Measurements from ENCODE around the gene NRSN1. TPM values are rescaled to one million over a fixed set of nuclear protein-coding genes. Genes with fewer than 3 reads are reported as not detected.
"Not testable (repeated sequence)": the region's sequence is repeated elsewhere in the genome, so short reads cannot be mapped to it uniquely, and the experiment has no call there.

Gene NRSN1
- total RNA-seq, 2 experiments from 2014 or later = not detected

- ChIA-PET CTCF (no interaction called here), POLR2A (no interaction called here)
These were observed 13.6 kb downstream of the NRSN1 start for GRCh38 chr6:24139639-24140038.

GRCh38 chr6:24140591-24140990 lies 14.6 kb downstream of the NRSN1 start:
- ChIA-PET CTCF (no interaction called here), POLR2A (no interaction called here)

GRCh38 chr6:24142733-24143132 lies 16.7 kb downstream of the NRSN1 start:
- CTCF ChIA-PET, POLR2A ChIA-PET: not testable (repeated sequence)

DNA sequence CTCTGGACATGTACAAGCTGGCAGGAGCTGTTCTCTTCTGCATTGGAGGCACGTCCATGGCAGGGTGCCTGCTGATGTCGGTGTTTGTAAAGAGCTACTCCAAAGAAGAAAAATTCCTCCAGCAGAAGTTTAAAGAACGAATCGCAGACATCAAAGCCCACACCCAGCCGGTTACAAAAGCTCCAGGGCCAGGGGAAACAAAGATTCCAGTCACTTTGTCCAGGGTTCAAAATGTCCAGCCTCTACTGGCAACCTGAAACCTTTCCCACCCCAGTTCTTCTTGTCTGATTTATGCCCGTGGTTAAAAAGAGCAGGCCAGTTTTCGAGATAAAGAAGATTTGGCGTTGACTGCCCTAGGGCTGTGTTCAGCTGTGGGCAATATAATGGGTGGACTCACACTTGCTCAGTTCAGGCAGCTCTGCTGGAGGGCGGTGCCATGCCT lies 19.7 kb downstream of the NRSN1 start:
- ChIA-PET POLR2A (no interaction called here), CTCF (interaction anchor here (0.6 kb wide), 1 partner anchor 1707 kb away, joined by 3 read pairs; no protein-coding TSS in a partner anchor)

GRCh38 chr6:24146871-24147270 lies 20.9 kb downstream of the NRSN1 start:
- ChIA-PET POLR2A (no interaction called here), CTCF (no interaction called here)

- ChIA-PET CTCF (no interaction called here), POLR2A (no interaction called here)
These were observed 21.6 kb downstream of the NRSN1 start for GRCh38 chr6:24147511-24148153.

- POLR2A ChIA-PET = no interaction called here
- CTCF ChIA-PET = no interaction called here
These were observed 22.1 kb downstream of the NRSN1 start for GRCh38 chr6:24148154-24148570.

DNA sequence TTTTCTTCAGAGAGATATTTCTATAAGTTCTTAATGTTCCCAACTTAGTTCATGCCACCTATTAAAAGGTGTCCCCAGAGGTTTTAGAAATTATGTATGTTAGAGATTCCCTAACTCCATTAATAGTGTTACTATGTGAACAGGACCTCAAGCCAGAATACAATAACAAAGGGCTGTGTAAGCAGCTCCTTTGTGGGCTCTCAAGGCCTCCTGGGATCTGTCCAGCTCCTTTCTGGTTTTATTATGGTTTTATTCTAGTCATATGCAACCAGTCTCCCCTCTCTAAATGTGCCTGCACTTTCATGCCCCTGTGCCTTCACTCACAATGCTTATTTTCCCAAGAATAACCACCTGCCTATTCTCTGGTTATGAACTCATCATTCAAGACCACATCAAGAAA lies 22.7 kb downstream of the NRSN1 start:
- CTCF ChIA-PET = no interaction called here

GRCh38 chr6:24149296-24149695 lies 23.3 kb downstream of the NRSN1 start:
- POLR2A ChIA-PET = no interaction called here
- CTCF ChIA-PET = no interaction called here

More for the DNA sequence above, 22.7 kb downstream of the NRSN1 start:
- POLR2A ChIA-PET = no interaction called here

DNA sequence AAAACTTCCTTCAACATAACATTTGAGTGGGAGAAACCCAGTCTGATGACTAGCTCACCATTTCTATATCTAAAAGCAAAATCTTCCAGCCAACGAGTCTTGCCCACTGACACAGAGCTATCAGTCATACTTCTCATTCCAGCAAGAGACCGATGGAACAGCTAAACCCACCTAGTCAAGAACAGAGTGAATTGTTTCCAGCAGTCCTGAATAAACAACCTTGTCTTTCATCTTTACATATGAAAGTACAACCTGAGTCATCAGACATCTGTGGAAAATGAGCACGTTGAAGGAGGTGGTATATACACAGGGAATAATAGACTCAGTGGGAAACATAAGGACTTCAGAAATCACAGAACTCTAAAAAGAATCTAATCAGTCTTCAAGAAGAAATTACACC lies 23.8 kb downstream of the NRSN1 start:
- POLR2A ChIA-PET = no interaction called here
- CTCF ChIA-PET = no interaction called here

DNA sequence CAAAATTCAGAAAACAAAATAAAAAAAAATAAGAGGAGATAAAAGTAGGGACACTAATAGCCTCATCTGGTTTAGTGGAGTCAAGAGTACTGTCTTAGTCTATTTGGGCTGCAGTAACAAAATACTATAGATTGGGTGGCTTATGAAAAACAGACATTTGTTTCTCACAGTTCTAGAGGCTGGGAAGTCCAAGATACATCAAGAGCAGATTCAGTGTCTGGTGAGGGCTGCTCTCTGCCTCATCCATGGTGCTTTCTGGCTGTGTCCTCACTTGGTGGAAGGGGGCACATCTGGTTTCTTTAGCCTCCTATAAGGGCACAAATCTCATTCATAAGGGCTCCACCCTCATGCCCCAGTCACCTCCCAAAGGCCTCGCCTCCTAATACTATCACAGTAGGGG lies 26.0 kb downstream of the NRSN1 start:
- CTCF ChIA-PET = no interaction called here
- POLR2A ChIA-PET = no interaction called here

DNA sequence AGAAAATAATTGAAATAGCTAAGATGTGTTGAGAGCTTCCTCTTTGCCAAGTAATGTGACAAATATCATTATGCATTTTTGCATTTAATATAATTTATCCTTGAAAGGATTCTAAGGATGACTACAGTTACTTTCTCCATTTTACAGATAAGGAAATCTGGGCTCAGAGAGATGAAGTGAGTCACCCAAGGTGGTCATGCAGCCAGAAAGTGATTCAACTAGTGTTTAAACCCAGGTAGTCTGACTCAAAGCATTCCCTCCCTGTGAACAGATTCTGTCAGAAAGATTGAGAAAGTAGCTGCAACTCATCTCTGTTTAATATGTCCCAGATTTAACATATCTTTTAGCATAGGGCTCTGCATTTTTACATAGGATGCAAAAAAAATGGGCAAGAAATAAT lies 28.1 kb downstream of the NRSN1 start:
- CTCF ChIA-PET = no interaction called here
- POLR2A ChIA-PET = no interaction called here

- POLR2A ChIA-PET = no interaction called here
- CTCF ChIA-PET = no interaction called here
These were observed 31.9 kb downstream of the NRSN1 start for GRCh38 chr6:24157886-24158285.

DNA sequence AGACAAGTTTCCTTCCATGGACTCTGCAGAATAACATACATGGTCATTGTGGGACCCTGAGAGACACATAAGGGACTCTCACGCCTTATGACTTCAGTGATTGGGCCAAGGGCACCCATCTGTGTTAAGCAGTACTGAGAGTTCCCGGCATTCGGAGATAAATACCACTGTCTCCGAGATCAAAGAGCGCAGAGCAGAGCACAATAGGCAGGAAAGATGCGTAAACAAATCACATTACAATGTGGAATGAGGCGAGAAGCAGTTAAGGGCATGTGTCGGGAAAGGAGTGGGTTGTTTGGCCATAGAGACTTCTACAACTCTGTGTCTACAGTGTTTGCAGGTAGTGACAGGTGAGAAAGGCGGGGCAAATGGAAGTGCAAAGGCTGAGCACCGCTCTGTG lies 57.6 kb downstream of the NRSN1 start:
- CTCF ChIA-PET = no interaction called here
- POLR2A ChIA-PET = no interaction called here

DNA sequence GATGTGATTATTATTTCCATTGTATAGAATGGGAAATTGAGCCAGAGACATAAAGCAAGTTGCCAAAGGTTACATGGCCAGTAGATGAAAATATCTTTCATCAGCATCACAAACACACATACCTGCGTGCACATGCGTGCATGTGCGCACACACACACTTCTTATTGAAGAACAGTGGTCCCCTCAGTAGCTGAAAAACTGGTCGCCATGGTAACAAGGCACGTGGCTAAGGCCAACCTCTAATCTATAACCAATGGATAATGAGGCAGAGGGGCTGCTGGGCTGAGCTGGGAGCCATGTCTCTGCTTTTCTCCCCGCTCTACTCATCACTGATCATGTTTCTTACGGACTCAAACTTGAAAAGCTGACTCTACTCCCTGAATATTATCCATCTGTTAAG lies 60.3 kb downstream of the NRSN1 start:
- ChIA-PET POLR2A (no interaction called here), CTCF (no interaction called here)

DNA sequence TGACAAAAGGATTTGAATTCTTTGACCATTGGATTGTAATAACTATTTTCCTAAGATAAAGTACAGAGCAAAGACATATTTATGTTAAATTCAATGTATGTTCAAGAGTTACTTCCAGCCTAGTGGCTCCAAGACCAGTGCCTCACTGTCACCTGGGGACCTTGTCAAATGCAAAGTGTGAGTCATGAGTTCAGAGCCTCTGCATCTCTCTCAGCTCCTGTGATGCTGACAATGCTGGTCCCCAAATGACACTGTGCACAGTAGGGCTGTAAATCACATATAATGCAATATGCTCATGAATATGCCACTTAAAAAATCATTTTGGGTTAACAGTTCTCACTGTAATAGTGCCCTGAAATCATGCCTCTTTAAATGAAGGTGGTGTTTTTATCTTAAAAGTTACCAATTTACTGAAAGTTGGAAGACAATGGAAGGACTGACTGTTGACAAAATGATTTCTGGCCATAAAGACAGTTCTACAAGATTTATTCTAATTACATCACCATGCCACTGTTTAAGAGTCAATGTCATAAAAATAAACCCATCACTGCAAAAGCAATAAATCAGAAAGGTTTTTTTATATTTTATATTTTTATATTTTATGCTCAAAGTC lies 62.1 kb downstream of the NRSN1 start:
- ChIA-PET POLR2A (no interaction called here), CTCF (no interaction called here)

DNA sequence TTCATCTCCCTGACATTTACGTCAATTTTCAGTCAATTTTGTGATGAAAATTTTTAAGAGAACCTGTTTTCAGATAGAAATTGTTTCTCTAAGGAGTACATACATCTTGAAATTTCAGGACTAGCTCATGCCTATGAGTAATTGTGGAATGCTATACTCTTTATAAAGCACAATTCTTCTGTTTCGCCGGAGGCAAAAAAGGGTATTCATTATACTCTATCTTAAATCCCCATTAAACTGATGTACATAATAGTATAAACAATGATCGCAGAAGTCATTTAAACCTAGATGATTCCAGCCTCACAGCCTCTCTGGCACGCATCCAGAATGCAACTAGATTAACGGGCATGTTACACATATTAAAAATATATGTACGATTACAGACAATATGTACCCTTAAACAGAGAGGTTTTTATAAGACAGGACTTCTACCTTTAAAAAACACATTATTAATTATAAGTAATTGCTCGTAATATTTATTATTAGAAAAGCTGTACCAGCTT lies 62.6 kb downstream of the NRSN1 start:
- ChIA-PET CTCF (no interaction called here), POLR2A (no interaction called here)

GRCh38 chr6:24191346-24191745 lies 65.3 kb downstream of the NRSN1 start:
- POLR2A ChIA-PET = no interaction called here
- CTCF ChIA-PET = no interaction called here

DNA sequence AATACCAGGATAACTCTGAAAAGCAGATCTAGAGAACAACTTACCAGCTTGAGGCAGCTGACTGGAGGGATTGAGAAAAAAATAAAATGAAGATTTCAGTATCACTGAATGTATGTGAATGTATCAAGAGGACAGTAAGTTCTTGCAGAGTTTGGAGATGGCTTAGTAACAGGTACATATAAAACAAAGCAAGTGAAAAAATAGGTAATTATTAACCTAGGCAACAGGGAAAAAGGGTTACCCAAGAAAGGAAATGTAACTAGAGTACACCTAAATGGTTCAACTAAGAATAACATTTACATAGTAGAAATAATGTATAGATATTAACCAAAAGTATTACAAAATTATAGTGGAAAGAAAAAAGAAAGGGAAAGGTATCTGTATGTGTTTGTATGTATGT lies 67.3 kb downstream of the NRSN1 start:
- ChIA-PET POLR2A (no interaction called here), CTCF (no interaction called here)

GRCh38 chr6:24194978-24195700 lies 69.1 kb downstream of the NRSN1 start:
- ChIA-PET POLR2A (no interaction called here), CTCF (no interaction called here)

GRCh38 chr6:24195836-24196597 lies 70.0 kb downstream of the NRSN1 start:
- CTCF ChIA-PET = no interaction called here
- POLR2A ChIA-PET = no interaction called here

Measured in activated CD8-positive, alpha-beta memory T cell treated with anti-CD3 and anti-CD28 coated beads for 36 hours (primary cell).